Heart right ventricle (tissue), 16 donors: ENCODE results near the gene OR1I1. TPM values are rescaled to one million over a fixed set of nuclear protein-coding genes. Genes with fewer than 3 reads are reported as not detected.
A peak's percentile ranks its signal among the peaks of the same experiment; 100 is the strongest.

ENCODE experiments used
- ATAC-seq, 8 donors: fragments of 200-7000 bp; cut with Tn5 transposase; one replicate each; pipeline ENCODE4 v1.9.1; 2020; ENCODE audit warnings: mild to moderate bottlenecking in 8 of 8, moderate library complexity in 8 of 8, moderate number of reproducible peaks in 1 of 8
- DNase-seq, 2 donors: peaks; one replicate each; pipeline ENCODE4 v3.0.0-alpha.2; 2020
- H3K27ac ChIP-seq, 10 donors: fragments of 200-600 bp; sonication (generic) in 2 of 10; one replicate each; pipeline versions ENCODE4 v1.5.0 to v1.8.0; 2020 to 2022; ENCODE audit warnings: mild to moderate bottlenecking in 3 of 10
- H3K27me3 ChIP-seq, 7 donors: fragments of 200-600 bp; one replicate each; pipeline ENCODE4 v1.8.0; 2021 to 2022; ENCODE audit warnings: mild to moderate bottlenecking in 2 of 7
- H3K36me3 ChIP-seq, 9 donors: fragments of 200-600 bp; sonication (generic) in 1 of 9; one replicate each; pipeline versions ENCODE4 v1.5.0 to v1.8.0; 2020 to 2022; ENCODE audit warnings: mild to moderate bottlenecking in 2 of 9
- H3K4me1 ChIP-seq, 9 donors: fragments of 200-600 bp; sonication (generic) in 1 of 9; one replicate each; pipeline versions ENCODE4 v1.5.0 to v1.8.0; 2020 to 2022; ENCODE audit warnings: mild to moderate bottlenecking in 4 of 9
- H3K4me3 ChIP-seq, 10 donors: fragments of 200-600 bp; sonication (generic) in 2 of 10; one replicate each; pipeline versions ENCODE4 v1.5.0 to v1.8.0; 2020 to 2022; ENCODE audit warnings: mild to moderate bottlenecking in 7 of 10, moderate library complexity in 2 of 10
- H3K9me3 ChIP-seq, 11 donors: fragments of 200-600 bp in 10 of 11; sonication (generic) in 2 of 11; one replicate each; pipeline versions ENCODE4 v1.5.0 to v1.8.0; 2013 to 2022; ENCODE audit warnings: mild to moderate bottlenecking in 2 of 11, control low read depth in 1 of 11, moderate library complexity in 1 of 11
- whole genome bisulfite sequencing, 2 donors: extraction: QIAGEN DNeasy Blood & Tissue Kit; methylation state at CpG; one replicate each; pipeline ENCODE4 v1.1.7; 2013; ENCODE audit warnings: inconsistent platforms in 1 of 2; 5-methylcytosine and 5-hydroxymethylcytosine counted together
- intact Hi-C, 10 donors: fragments of 100-400 bp; cut with DNase I; formaldehyde crosslinking; loops; one replicate each; pipeline versions ENCODE4 v1.11.1 to v1.14.2; 2022
- polyA plus RNA-seq, 2 donors: library from polyadenylated mRNA; stranded (reverse); fragments of 200-250 nt; gene quantifications; one replicate each; pipeline ENCODE4 v1.2.3, GENCODE V29; 2013
- total RNA-seq, 10 donors: library from RNA; stranded (reverse); fragmentation: NEBNext Ultra II Directional in 3 of 10; extraction: Animal tissue kit (Norgen Biotek cat#: 25700) in 3 of 10; gene quantifications; one replicate each; pipeline versions ENCODE4 v1.2.1 to v1.2.4, GENCODE V29; 2021 to 2023
- TF ChIP-seq, protein P1 (sequence below), 9 donors: fragments of 200-600 bp; sonication (generic) in 2 of 9; IDR thresholded peaks; one replicate each; pipeline versions ENCODE4 v1.5.0 to v1.8.0; 2021 to 2022; ENCODE audit warnings: antibody characterized with exemption in 9 of 9, mild to moderate bottlenecking in 5 of 9, moderate library complexity in 1 of 9
- donor health status: Arrhythmogenic right ventricular cardiomyopathy.
- donor health status: ischemic (EF 13 %, LVEDD 7.1; RV severe dilation, severe dysfunction).
- donor health status: healthy with polysubstance abuse.
- donor health status: DM: no; HTN: yes; CAD: no.
- donor health status: DM: no; HTN: no; CAD: no.
- donor health status: ischemic (EF 25% LVEDD 6.9; RV normal size, moderate dysfunction).
- donor health status: ischemic (EF 25% LVEDD 5.7; RV mildly dilated, moderate dysfunction).
- donor health status: healthy.
- donor health status: DM: yes; HTN: yes; CAD: no.
- donor health status: Ischemic cardiomyopathy.
- donor health status: ischemic (EF 35%, LVEDD 5.7; RV mildly dilated, moderate dysfunction).
- donor health status: nonischemic (EF 11% LVEDD 7.7; RV severe dilation, severe dysfunction).
- donor health status: DM: yes; HTN: yes; CAD: no.
- donor health status: PGD.
- donor health status: ischemic (EF 29% LVEDD 5.4; RV normal size, mild dysfunction).
- donor health status: nonischemic (EF 23%, LVEDD 6.1; RV moderate dilation, normal function).

The OR1I1 gene
- total and polyA plus RNA-seq, 12 donors = not detected

DNA sequence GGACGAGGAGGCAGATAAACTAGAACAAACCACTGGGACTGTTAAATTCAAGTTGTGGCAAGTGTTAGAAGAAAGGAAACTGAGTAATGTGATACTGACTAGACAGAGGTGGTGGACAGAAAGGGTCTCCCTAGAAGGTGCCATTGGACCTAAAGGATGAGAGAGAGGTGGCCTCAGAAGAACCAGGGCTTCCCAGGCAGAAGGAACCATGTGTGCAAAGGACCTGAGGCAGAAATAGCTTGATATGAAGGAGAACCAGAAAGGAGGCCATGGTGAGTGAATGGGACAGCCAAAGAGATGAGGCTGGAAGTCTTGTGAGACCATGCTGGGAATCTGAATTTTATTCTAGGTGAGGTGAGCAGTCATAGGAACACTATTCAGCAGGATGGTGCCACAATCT, 22.4 kb downstream of the OR1I1 start:
- WGBS, 2 donors = 68 to 93% methylated on average over 1 of the region's 1 CpG
- TF ChIP-seq, protein P1, sequence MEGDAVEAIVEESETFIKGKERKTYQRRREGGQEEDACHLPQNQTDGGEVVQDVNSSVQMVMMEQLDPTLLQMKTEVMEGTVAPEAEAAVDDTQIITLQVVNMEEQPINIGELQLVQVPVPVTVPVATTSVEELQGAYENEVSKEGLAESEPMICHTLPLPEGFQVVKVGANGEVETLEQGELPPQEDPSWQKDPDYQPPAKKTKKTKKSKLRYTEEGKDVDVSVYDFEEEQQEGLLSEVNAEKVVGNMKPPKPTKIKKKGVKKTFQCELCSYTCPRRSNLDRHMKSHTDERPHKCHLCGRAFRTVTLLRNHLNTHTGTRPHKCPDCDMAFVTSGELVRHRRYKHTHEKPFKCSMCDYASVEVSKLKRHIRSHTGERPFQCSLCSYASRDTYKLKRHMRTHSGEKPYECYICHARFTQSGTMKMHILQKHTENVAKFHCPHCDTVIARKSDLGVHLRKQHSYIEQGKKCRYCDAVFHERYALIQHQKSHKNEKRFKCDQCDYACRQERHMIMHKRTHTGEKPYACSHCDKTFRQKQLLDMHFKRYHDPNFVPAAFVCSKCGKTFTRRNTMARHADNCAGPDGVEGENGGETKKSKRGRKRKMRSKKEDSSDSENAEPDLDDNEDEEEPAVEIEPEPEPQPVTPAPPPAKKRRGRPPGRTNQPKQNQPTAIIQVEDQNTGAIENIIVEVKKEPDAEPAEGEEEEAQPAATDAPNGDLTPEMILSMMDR (IDR thresholded peaks at IDR 0.05) = no peak
- Histone ChIP-seq H3K27ac (no peak overlapping the region), H3K9me3 (peaks cover 0 to 36% (median 16%) of the 10 kb centered on the region in 11 donors), H3K4me1 (peaks cover 0 to 29% (median 15%) of the 10 kb centered on the region in 9 donors), H3K36me3 (peaks cover 0 to 7% (median 4%) of the 10 kb centered on the region in 9 donors), H3K27me3 (peaks cover 0 to 20% (median 0%) of the 10 kb centered on the region in 7 donors), H3K4me3 (no peak overlapping the region)
- DNase-seq (no peak), ATAC-seq (no peak)
- intact Hi-C loops = loop anchor here in 5 of 10 donors (5.0 to 10.0 kb wide), 5 partner anchors 33 to 350 kb away; no protein-coding TSS in a partner anchor

DNA sequence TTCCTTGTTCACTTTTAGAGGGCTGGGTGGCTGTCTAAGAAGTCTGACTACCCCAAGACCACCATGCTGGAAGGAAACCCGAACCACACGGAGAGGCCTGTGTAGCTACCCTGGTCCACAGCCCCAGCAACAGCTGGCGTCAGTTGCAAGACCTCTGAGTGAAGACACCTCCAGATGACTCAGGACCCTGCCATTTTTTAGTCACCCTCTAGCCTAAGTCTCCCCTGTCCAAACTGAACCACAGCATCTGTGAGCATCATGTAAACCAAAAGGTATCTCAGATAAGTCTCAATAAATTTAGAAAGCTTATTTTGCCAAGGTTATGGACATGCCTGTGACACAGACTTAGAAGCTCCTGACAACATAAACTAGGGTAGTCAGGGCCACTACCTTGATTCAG, 23.0 kb downstream of the OR1I1 start:
- TF ChIP-seq, protein P1 (IDR thresholded peaks at IDR 0.05) = no peak
- no peak overlapping the region for H3K4me3 ChIP-seq
- peaks cover 0 to 20% (median 0%) of the 10 kb centered on the region in 7 donors for H3K27me3 ChIP-seq
- ATAC-seq (no peak), DNase-seq (no peak)
- H3K36me3 ChIP-seq = peaks cover 0 to 13% (median 9%) of the 10 kb centered on the region in 9 donors
- 92 to 98% methylated on average over 3 of the region's 3 CpGs for WGBS, 2 donors
- H3K4me1 ChIP-seq = peaks cover 0 to 29% (median 15%) of the 10 kb centered on the region in 9 donors
- no peak overlapping the region for H3K27ac ChIP-seq
- intact Hi-C loops = loop anchor here in 3 of 10 donors (10.0 kb wide), 3 partner anchors 140 to 350 kb away; no protein-coding TSS in a partner anchor
- peaks cover 0 to 36% (median 16%) of the 10 kb centered on the region in 11 donors for H3K9me3 ChIP-seq

DNA sequence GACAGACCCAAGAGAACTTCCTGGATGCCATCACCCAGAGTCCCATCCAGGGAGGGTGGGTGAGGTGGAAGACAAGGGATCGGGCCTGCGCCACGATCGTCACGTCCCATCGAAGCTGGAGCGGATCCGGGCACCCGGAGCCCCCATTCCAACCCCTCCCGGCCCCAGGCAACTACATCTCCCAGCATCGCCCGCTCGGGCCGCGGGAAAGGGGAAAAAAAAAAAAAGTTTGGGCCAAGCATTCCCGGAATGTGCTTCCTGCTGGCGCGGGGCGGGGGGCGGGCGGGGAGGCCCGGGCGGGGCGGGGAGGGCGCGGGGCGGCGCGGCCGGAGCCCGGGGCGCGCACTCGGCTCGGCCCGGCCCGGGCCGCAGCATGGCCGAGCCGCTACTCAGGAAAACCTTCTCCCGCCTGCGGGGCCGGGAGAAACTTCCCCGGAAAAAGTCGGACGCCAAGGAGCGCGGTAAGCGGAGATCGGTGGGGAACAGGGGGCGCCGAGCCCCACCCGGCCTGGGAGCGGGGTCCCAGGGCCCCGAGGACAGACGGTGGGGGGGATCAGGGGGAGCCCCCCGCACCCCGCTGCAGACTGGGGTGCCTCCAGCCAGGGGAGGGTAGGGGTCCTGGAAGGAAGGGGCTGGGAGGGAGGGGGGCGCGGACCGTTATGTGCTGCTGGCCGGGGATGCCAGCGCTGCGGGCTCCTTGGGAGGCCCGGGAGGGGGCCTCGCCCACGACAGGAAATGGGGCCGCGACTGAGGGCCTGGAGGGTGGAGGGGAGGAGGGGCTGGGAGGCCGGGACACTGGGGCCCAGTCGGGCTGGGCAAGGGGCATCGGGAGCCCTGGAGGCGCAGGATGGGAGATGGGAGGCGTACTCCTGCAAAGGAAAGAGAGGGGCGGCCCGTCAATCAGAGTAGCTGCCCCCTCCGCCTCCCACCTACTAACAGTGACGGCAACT, 25.3 kb downstream of the OR1I1 start, which contains the start of gene SYDE1:
Gene SYDE1 (plus strand): TSS at position 341 of the 950 bp plus-strand sequence. CDS start 33 bp downstream, at position 374.
- Histone ChIP-seq H3K9me3 (peaks cover 0 to 29% (median 16%) of the 10 kb centered on the region in 11 donors), H3K4me3 (peak within 1 kb of the TSS; percentile 74 to 96 (median 90)), H3K27ac (peak within 1 kb of the TSS; percentile 91 to 98 (median 97)), H3K27me3 (peaks cover 0 to 20% (median 0%) of the 10 kb centered on the region in 7 donors), H3K36me3 (peaks cover 0 to 36% (median 31%) of the 10 kb centered on the region in 9 donors), H3K4me1 (peaks cover 0 to 21% (median 15%) of the 10 kb centered on the region in 9 donors)
- TF ChIP-seq, protein P1 (IDR thresholded peaks at IDR 0.05) = no peak
- ATAC-seq (peak; percentile 60 to 89 (median 76)), DNase-seq (peak; percentile 68)
- intact Hi-C loops = loop anchor here in 5 of 10 donors (1.0 to 10.0 kb wide), 5 partner anchors 17 to 347 kb away; a partner anchor contains a TSS
- WGBS, 2 donors = 0 to 1% methylated on average over 70 to 78 of the region's 78 CpGs
